Measurements from ENCODE around the gene TTC14. TPM values are rescaled to one million over a fixed set of nuclear protein-coding genes. Genes with fewer than 3 reads are reported as not detected.

TTC14 gene
- total and polyA plus RNA-seq, 2 of the 4 experiments (the other 2 are of a cell fraction), result 16.9 to 38.5 TPM

DNA sequence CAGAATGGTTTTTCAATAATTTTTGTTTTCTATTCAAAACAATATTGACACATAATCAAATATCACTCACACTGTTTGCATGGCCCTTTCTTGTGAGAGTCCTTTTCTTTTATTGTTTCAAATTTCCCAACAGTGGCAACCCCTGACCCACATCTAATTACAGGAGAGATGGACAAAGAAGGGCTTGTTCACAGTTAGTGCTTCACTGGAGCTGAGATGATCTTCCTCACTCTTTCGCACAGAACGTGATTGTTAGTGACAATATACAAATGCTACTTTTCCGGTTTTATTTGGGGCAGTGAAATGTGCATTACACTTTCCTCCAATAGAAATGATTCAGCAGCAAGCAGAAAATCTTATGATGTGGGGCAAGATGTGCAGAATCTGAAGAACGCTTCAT, 38.6 kb upstream of the TTC14 start:
- no CpG with 5 or more reads among the region's 4 CpGs for WGBS, 2 experiments (ENCODE audit: extremely low coverage in 2 of 2, insufficient read length in 1 of 2)
- H2BK5ac ChIP-seq (ENCODE audit: low read depth, low read length, poor library complexity, severe bottlenecking), result no peak overlapping the region
- no peak overlapping the region for H2AFZ ChIP-seq (replicated peaks; ENCODE audit: low read length, poor library complexity)
- no peak overlapping the region for H3K4me3 ChIP-seq (ENCODE audit: insufficient read depth, low read depth, low read length)
- TF ChIP-seq FOS (IDR thresholded peaks at IDR 0.05; ENCODE audit: low read depth, low read length), result no peak
- no peak for TF ChIP-seq RFX5 (IDR thresholded peaks at IDR 0.05; ENCODE audit: low read depth, low read length)
- no peak for TF ChIP-seq RCOR1 (IDR thresholded peaks at IDR 0.05; ENCODE audit: insufficient replicate concordance, low read length)
- TF ChIP-seq BHLHE40 (IDR thresholded peaks at IDR 0.05; ENCODE audit: low read depth, low read length), result no peak
- TF ChIP-seq MXI1 (IDR thresholded peaks at IDR 0.05; ENCODE audit: borderline replicate concordance, low read depth, low read length), result no peak
- no peak for TF ChIP-seq POLR2A (IDR thresholded peaks at IDR 0.05; ENCODE audit: low read depth, low read length)
- TF ChIP-seq, protein P1, sequence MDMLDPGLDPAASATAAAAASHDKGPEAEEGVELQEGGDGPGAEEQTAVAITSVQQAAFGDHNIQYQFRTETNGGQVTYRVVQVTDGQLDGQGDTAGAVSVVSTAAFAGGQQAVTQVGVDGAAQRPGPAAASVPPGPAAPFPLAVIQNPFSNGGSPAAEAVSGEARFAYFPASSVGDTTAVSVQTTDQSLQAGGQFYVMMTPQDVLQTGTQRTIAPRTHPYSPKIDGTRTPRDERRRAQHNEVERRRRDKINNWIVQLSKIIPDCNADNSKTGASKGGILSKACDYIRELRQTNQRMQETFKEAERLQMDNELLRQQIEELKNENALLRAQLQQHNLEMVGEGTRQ (IDR thresholded peaks at IDR 0.05; ENCODE audit: low read depth, low read length), result no peak
- no peak for TF ChIP-seq CHD1 (IDR thresholded peaks at IDR 0.05; ENCODE audit: low read depth, low read length)
- no peak for TF ChIP-seq RAD21 (IDR thresholded peaks at IDR 0.05; ENCODE audit: low read length)
- TF ChIP-seq SMC3 (IDR thresholded peaks at IDR 0.05; ENCODE audit: low read depth, low read length), result no peak
- TF ChIP-seq, protein P2, sequence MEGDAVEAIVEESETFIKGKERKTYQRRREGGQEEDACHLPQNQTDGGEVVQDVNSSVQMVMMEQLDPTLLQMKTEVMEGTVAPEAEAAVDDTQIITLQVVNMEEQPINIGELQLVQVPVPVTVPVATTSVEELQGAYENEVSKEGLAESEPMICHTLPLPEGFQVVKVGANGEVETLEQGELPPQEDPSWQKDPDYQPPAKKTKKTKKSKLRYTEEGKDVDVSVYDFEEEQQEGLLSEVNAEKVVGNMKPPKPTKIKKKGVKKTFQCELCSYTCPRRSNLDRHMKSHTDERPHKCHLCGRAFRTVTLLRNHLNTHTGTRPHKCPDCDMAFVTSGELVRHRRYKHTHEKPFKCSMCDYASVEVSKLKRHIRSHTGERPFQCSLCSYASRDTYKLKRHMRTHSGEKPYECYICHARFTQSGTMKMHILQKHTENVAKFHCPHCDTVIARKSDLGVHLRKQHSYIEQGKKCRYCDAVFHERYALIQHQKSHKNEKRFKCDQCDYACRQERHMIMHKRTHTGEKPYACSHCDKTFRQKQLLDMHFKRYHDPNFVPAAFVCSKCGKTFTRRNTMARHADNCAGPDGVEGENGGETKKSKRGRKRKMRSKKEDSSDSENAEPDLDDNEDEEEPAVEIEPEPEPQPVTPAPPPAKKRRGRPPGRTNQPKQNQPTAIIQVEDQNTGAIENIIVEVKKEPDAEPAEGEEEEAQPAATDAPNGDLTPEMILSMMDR (conservative IDR thresholded peaks at IDR 0.05; ENCODE audit: low read depth, low read length), result no peak
- TF ChIP-seq CEBPB (IDR thresholded peaks at IDR 0.05; ENCODE audit: low read depth, low read length), result no peak
- TF ChIP-seq NFE2L2 (IDR thresholded peaks at IDR 0.05; ENCODE audit: low read depth, low read length), result no peak
- TF ChIP-seq MAZ (IDR thresholded peaks at IDR 0.05; ENCODE audit: borderline replicate concordance, low read depth, low read length), result no peak
- TF ChIP-seq, protein P3, sequence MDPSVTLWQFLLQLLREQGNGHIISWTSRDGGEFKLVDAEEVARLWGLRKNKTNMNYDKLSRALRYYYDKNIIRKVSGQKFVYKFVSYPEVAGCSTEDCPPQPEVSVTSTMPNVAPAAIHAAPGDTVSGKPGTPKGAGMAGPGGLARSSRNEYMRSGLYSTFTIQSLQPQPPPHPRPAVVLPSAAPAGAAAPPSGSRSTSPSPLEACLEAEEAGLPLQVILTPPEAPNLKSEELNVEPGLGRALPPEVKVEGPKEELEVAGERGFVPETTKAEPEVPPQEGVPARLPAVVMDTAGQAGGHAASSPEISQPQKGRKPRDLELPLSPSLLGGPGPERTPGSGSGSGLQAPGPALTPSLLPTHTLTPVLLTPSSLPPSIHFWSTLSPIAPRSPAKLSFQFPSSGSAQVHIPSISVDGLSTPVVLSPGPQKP (IDR thresholded peaks at IDR 0.05; ENCODE audit: borderline replicate concordance, low read depth, low read length), result no peak
- TF ChIP-seq MAFK (IDR thresholded peaks at IDR 0.05; ENCODE audit: low read depth, low read length), result no peak
- no peak overlapping the region for H3K18ac ChIP-seq (ENCODE audit: low read depth, low read length)
- H3K9me1 ChIP-seq (ENCODE audit: insufficient read depth, low read length), result no peaks in the 10 kb centered on the region
- ATAC-seq (ENCODE audit: low read depth) (no peak), DNase-seq (no peak)
- no peak overlapping the region for H3K56ac ChIP-seq (ENCODE audit: extremely low read depth, insufficient read depth, low read length)
- no peak overlapping the region for H4K91ac ChIP-seq (ENCODE audit: insufficient read depth, low read depth, low read length)
- ChIA-PET POLR2A (ENCODE audit: unreplicated experiment) (no interaction called here), CTCF (no interaction called here)
- H3K4me2 ChIP-seq (ENCODE audit: low read depth, low read length), result no peak overlapping the region
- H4K8ac ChIP-seq (ENCODE audit: low read depth in 2 of 2, low read length in 2 of 2), result no peak overlapping the region
- no peak overlapping the region for H2BK15ac ChIP-seq (ENCODE audit: low read depth, low read length)
- no peak overlapping the region for H3K14ac ChIP-seq (replicated peaks; ENCODE audit: low read depth, low read length)
- H2AK9ac ChIP-seq (replicated peaks; ENCODE audit: low read depth, low read length, poor library complexity), result no peak overlapping the region
- no TSS peak for BruUV-seq (replicated peaks)
- intact Hi-C loops (cut with micrococcal nuclease) (no loop called here), in situ Hi-C loops (cut with MboI; ENCODE audit: low sequenced_read_pairs) (no loop called here), dilution Hi-C loops (cut with HindIII; ENCODE audit: low sequenced_read_pairs, unreplicated experiment) (no loop called here)
- no peak overlapping the region for H2BK120ac ChIP-seq (ENCODE audit: low read depth, low read length)
- no peak overlapping the region for H3K4ac ChIP-seq (ENCODE audit: low read depth, low read length)
- no peak overlapping the region for H3K9ac ChIP-seq (ENCODE audit: low read depth, low read length)
- no peak overlapping the region for H2AK5ac ChIP-seq (ENCODE audit: low read depth, low read length)
- no peaks in the 10 kb centered on the region for H3K9me3 ChIP-seq (ENCODE audit: control insufficient read depth, insufficient read depth, low read length)
- H4K20me1 ChIP-seq (ENCODE audit: insufficient read depth, low read length), result no peaks in the 10 kb centered on the region
- no peak overlapping the region for H2BK20ac ChIP-seq (ENCODE audit: low read depth, low read length)
- no peaks in the 10 kb centered on the region for H3K79me1 ChIP-seq (ENCODE audit: low read depth in 1 of 2, low read length in 2 of 2)
- H4K5ac ChIP-seq (ENCODE audit: low read depth, low read length), result no peak overlapping the region
- H3K4me1 ChIP-seq (ENCODE audit: control insufficient read depth, insufficient read depth, low read length), result no peaks in the 10 kb centered on the region
- H3K27me3 ChIP-seq (ENCODE audit: control insufficient read depth, insufficient read depth, low read length), result no peaks in the 10 kb centered on the region
- no peaks in the 10 kb centered on the region for H3K36me3 ChIP-seq (ENCODE audit: control insufficient read depth, insufficient read depth, low read length)
- H3K23ac ChIP-seq (ENCODE audit: low read depth, low read length), result no peak overlapping the region
- no peak overlapping the region for H3K27ac ChIP-seq (ENCODE audit: insufficient read depth, low read length)
